Suppressor macrophage (primary cell): ENCODE data around the gene ZBTB44.

ENCODE experiments used
- DNase-seq, 4 experiments: peaks; one replicate each; pipeline ENCODE4 v3.0.0-alpha.2; 2020 to 2022

The ZBTB44 gene

GRCh38 chr11:130213143-130213978 is 101.4 kb downstream of the ZBTB44 start:
- peak; percentile 61 to 80 (median 76) for DNase-seq

GRCh38 chr11:130212431-130212961 is 102.2 kb downstream of the ZBTB44 start:
- DNase-seq = no peak

GRCh38 chr11:130211781-130212401 is 102.8 kb downstream of the ZBTB44 start:
- no peak for DNase-seq

- DNase-seq = no peak
These were observed 103.6 kb downstream of the ZBTB44 start for GRCh38 chr11:130211144-130211543.

GRCh38 chr11:130209954-130210854 is 104.5 kb downstream of the ZBTB44 start:
- DNase-seq = no peak

GRCh38 chr11:130209128-130209932 is 105.4 kb downstream of the ZBTB44 start:
- DNase-seq = no peak

GRCh38 chr11:130208241-130209127 is 106.2 kb downstream of the ZBTB44 start:
- no peak for DNase-seq

GRCh38 chr11:130206141-130206540 is 108.6 kb downstream of the ZBTB44 start:
- DNase-seq = no peak

- no peak for DNase-seq
These were observed 110.0 kb downstream of the ZBTB44 start for GRCh38 chr11:130204703-130205095.

- no peak for DNase-seq
These were observed 110.7 kb downstream of the ZBTB44 start for GRCh38 chr11:130203766-130204702.

GRCh38 chr11:130202818-130203689 is 111.7 kb downstream of the ZBTB44 start:
- peak; percentile 9 to 33 (median 21) for DNase-seq

- peak; percentile 18 to 39 (median 29) for DNase-seq
These were observed 112.5 kb downstream of the ZBTB44 start for GRCh38 chr11:130202009-130202817.

- DNase-seq = no peak
These were observed 113.7 kb downstream of the ZBTB44 start for GRCh38 chr11:130201026-130201425.

GRCh38 chr11:130199792-130200191 is 114.9 kb downstream of the ZBTB44 start:
- no peak for DNase-seq

- no peak for DNase-seq
These were observed 115.8 kb downstream of the ZBTB44 start for GRCh38 chr11:130198964-130199363.

- no peak for DNase-seq
These were observed 116.4 kb downstream of the ZBTB44 start for GRCh38 chr11:130198292-130198691.

GRCh38 chr11:130197386-130198035 is 117.2 kb downstream of the ZBTB44 start:
- DNase-seq = no peak
